Amniotic epithelial cell (primary cell): ENCODE results near the gene SMCO2.
"Not testable (repeated sequence)": the region's sequence is repeated elsewhere in the genome, so short reads cannot be mapped to it uniquely, and the experiment has no call there.

Experiments
- DNase-seq: peaks from one replicate; pipeline ENCODE4 v3.0.0-alpha.2; 2010; ENCODE audit warnings: low read depth

The SMCO2 gene

DNA sequence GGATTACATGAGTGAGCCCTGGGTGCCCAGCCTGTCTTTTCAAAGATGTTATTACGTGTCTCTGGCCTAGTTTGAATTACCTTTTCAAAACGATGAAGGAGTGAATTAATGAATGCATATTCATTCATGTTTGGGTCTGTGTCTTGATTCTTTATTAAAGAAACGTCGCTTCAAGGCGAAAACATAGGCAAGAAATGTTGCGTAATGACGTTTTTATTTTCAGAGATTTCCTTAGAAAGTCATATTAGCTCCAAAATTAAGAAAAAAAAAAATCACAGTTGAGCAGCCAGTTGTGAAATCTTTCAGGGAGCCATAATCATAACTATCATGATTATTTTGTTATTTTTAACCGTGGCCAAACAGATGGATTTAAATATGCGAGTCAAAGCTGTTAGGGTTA lies 81.0 kb downstream of the SMCO2 start:
- no peak for DNase-seq

DNA sequence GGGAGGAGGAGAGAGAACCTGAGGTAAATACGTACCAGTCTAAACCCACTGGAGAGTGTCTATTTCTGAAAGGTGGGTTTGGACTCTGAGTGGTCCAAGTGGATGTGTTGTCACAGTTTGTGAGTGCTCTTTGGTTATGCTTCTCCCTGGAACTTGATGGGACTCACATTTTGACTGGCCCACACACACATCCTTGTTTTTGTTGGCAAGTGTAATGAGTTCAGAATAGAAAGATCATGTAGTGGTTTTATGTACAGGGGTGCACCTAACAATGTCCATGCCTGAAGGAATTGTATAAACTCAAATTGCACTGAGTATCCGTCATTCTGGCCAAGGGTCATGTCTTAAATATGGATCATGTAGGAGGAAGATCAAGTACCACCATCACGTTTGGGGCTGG lies 82.3 kb downstream of the SMCO2 start:
- no peak for DNase-seq

DNA sequence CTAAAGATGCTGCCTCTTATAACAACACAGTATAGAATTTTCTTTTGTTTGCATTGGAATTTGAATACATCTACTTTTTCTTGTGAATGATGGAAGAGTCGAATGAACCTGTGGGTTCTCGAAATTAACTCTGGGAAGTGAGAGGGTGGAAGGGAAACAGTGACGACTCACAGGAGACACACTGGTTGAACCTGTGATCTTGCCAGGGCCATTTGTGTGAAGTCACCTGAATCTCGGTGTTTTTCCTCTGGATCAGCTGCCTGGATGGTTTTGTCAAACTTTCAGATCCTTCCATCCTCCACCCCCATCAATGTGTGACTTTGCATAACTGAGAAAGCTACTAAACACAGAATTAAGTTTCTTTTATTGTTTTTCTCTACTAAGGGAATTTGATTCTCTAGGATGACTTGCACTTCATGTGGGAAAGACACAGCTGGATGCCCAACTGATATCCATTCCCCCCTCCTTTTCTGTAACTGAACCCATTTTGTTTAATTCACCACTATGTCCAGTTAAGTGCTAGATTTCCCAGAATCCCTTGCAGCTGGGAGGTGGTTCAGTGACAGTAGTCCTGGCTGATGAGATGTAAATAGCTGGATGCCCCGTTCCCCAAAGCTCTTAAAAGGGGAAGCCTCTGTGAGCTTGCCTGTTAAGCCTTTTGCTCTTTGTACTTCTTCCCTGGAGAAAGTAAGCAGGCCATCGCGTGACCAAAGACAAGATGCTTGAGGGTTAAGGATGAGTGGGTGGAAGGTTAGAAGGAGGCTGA lies 83.8 kb downstream of the SMCO2 start:
- peak; percentile 43 for DNase-seq

DNA sequence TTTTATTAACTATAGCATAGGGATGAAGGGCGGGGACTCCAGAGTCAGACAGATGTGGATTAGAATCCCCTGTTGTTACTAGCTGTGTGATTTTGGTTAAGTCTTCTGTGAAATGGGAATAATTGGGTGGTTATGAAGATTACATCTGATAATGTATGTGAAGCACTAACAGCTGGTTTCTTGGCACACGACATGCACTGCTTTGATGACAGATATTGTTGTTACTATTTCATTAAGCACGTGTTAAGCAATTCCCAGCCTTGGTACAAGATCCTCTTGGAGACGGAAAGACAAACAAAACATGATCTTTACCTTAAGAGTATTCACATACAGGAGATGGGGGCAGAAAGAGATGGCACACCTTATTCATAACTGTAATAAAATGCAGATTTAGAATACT lies 85.4 kb downstream of the SMCO2 start:
- peak; percentile 42 for DNase-seq

DNA sequence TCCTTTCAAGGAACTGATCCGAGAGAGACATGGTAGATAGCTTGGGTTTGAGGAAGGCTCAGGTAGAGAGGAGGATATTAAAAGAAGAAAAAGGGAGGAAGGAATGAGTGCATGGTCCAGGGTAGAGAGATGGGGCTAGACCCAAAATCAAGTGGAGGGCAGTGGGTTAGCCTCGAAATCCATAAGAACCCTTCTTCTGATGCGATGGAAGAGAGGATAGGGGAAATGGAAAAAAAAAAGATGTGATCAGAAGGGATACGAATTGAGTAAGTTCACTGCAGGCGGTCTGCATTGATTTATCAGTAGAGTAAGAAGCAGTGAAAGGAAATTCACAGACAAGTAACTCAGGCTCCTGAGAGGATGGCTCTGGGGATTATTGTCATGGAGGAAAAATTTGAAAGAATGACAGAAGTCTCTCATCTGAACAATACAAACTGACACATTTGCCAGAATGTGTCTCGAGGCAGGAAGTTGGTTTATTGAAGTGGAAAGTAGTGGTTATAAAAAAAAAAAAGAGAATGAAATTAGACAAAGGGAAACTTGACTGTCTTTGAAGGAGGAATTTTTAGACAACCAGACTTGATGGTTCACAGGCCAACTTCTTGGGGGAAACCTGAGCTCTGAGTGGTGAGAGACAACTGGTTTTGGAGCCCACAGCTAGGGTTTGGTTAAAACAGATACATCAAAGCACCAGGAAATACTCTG lies 87.7 kb downstream of the SMCO2 start:
- DNase-seq: no peak

DNA sequence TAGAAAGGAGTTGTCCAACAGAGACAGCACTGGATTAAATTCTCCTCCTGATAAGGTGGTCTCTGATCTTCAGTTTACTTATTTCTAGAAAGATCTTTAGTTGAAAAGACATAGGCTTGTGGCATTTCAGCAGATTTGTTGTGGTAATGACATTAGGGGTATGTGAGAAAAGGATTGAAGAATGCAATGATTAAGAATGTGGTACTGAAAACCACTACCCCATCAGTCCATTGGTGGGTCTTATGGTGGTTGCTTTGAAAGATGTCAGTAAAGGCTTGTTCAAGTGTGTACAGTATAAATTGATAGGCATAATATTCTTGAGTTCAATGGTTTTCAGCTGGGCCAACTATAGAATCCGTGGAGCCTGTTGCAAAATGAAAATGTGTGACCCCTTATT lies 88.2 kb downstream of the SMCO2 start:
- DNase-seq: no peak

DNA sequence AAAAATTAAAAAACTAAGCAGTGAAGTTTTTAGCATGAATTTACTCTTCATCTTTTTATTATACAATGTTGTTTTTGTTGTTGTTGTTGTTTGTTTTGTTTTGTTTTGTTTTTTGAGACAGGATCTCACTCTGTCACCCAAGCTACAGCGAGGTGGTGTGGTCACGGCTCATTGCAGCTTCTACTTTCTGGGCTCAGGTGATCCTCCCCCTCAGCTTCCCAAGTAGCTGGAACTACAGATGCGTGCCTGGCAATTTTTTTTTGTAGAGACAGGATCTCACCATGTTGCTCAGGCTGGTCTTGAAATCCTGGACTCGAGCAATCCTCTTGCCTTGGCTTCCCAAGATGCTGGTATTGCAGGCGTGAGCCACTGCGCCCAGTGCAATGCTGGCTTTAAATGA lies 88.8 kb downstream of the SMCO2 start:
- no peak for DNase-seq

DNA sequence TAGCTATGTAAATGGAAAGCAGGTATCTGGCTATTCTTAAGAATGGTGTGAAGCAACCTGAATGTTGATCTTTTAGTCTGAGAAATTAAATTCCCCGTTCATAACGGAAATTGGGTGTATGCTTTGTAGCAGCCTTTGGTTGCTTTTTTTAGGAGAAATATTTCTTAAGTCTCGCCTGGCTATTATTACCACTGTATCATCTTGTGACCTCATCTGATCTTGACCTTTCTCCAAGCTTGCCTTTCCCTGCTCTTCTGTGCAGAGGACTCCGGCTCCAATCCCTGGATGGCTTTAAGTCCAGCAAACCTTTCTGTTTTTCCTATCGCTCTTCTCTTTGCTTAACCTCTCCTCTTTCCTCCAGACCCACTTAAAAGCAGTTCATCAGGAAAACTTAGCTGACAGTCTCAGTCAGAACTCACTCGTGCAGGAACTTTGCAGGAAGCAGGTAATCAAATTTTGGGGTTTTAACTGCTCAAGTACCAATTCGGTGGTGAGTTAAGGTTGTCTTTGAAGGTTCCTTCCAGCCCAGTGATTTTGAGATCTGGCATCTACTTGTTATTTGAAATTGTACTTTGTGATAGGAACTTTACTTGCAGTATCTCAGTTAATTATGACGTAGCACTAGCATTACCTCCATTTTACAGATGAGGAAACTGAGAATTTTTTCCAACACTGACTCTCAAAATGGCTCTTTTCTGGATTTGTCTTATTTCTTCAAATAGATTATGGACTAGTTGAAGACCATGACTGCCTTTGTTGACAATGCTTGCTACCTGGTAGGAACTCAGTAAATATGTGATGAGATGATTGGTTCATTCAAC lies 91.5 kb downstream of the SMCO2 start:
- no peak for DNase-seq

DNA sequence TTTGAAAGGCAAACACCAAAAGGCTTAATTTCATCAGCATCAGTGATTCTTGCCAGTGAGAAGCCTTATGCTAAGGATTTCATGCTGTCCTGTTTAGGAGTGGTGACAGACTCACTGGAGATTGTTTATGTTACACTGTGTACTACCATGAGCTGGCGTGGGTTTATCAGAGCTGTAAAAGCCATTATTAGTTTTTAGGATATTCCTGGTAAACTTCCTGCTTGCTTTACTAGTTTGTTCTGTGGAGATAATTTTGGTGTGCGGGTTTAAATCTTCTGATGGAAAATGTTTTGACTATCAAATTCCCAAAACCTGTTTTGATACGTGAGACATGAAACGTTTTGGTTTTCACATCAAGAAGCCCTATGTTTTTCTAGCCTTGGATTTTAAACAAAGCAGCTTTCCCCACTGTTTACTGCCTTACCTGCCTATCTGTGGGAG lies 92.7 kb downstream of the SMCO2 start:
- DNase-seq: peak; percentile 60

DNA sequence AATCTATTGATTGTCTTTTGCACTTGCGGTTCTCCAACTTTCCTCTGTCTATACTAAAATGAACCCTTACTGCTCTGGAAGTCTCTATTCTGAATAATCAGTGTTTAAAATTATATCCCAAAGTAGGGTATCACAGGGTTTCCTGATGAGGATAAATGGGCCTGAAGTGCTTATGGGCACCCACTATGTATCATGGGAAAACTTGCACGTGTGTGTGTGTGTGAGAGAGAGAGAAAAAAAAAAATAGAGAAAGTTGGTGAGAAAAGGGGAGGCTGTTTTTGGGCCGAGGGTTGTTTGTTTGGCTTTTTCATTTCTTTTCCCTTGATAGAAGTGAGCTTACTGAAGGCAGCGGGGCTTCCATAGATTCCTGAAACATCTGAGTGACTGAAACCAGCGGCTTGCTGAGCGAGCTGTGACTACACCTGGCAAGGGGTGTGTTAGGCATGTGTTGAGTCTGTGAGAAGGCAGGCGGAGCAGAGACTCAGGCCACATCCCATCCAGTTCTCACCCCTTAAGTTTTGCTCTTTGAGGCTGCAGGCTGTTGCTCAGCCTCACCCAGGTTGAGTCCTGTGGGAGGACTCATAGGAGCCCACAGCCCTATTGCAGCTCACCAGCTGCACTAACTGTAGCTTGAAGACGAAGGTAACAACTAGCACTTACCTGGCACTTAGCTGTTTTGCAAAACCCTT lies 94.6 kb downstream of the SMCO2 start:
- no peak for DNase-seq

DNA sequence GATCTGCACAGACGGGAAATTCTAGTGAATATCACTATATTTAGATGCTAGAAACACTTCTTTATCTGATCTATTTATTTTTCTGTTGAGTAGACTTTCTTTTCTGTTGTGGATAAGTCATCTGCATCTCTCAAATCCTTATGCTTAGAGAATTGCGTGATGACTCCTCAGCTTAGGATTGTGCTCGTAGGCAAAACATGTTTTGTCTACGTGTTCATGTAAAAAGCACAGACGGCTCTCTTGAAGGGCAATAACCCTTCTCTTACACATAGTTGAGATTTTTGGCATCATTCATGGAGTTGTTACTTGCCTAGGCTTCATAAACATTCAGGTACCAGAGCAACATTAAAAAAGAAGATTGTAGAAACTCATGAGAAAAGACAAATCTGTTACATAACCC lies 96.1 kb downstream of the SMCO2 start:
- DNase-seq: peak; percentile 97

DNA sequence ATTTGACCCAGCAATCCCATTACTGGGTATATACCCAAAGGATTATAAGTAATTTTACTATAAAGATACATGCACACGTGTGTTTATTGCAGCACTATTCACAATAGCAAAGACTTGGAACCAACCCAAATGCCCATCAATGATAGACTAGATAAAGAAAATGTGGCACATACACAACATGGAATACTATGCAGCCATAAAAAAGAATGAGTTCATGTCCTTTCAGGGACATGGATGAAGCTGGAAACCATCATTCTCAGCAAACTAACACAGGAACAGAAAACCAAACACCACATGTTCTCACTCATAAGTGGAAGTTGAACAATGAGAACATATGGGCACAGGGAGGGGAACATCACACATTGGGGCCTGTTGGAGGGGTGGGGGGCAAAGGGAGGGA lies 98.3 kb downstream of the SMCO2 start:
- DNase-seq: not testable (repeated sequence)

DNA sequence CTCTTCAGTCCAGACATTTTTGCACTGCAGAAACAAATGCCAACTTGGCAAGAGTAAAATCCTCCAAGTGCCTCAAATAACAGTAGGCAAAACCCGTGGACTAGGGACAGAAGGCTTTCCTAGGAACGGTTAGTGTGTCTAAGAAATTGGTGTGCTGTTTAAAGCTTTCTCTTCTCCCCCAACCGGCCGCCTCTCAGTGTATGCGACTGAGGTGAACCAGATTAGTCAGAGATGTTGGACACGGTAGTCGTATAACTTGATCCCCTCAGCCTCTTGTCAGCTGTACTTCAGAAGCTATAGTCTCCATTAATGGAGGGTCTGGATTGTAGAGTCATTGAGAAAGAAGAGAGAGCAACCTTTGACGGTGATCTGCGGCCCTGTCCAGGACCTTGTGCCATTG lies 99.1 kb downstream of the SMCO2 start:
- DNase-seq: no peak

DNA sequence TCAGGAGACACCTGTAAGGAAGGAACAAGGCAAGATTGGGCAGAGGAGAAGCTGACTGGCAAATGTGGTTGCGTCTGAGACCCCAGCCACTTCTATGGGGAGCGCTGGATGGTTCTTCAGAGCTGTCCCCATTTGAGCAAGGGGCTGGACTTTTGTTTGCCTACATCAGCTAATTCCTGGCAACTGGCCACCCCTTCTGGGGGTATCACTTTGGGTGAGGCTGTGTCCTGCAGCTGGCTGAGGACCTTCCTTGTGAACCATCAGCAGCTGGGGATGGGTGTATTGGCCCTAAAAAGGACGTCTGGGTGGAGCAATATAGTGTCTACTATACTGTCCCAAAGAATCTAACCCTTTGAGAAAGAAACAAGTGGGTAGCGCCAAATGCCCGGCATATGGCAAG lies 101.1 kb downstream of the SMCO2 start:
- DNase-seq: no peak

DNA sequence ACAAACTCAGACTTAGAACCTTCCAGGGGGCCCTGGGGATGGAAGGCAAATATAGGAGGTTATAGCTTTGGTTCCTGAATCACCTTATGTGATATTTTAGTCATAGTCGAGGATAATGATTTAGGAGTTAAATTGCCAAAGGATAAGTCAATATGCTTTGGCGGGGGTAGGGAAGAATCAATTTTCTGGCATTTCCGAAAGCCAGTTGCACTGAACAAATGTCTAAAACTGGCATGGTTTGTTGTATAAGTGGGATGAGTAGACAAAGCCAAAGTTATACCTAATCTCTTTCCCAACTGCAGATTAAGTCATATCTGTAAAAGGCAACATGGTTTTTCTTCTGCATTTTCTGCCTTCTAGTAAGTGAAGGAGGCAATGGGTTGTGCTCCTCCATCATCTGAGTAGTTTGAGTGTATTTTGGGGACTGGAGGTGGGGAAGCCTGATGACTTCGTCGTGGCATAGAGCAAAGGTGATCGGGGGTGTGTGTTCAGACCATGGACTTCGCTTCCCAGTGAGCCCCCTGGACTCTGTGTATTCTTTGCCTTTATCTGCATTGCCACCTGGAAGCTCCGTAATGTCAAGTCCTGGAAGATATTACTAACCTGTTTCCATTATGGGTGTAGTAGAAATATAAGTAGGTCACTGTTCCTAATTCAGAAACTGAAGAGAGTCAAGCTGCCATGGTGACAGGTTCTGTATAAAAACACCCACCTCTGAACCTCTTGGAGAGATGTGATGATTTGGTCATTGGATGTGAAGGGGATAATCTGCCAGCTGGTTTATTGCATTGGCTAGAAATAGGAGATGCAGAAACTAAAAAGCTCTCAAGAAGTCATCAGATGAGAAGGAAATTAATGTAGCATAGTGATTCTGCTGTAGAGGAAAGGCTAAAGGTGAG lies 102.0 kb downstream of the SMCO2 start:
- DNase-seq: peak; percentile 27

DNA sequence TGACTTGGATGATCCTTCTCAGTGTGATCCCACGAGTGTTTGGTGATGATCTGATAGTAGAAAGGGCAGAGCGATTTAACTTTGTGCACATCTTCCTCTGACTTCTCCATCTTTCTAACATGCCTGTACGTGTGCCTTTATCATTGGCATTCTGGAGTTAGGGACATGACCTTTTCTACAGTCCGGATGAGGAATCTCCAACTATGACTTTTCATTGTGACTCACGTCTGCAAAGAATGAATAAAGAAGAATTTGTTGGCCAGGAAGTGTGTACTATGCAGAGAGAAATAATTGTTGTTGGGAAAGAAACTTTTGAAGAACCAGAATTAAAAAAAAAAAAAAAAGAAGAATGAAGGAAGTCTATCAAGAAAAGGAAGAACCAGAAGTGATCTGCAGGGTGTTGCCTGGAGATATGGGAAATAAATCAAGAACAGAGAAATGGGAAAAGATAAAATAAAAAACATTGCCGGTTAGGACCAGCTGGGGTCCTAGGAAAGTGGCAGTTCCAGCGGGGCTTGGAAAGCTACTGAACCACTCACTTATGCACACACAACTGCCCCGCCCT lies 102.8 kb downstream of the SMCO2 start:
- DNase-seq: peak; percentile 82

DNA sequence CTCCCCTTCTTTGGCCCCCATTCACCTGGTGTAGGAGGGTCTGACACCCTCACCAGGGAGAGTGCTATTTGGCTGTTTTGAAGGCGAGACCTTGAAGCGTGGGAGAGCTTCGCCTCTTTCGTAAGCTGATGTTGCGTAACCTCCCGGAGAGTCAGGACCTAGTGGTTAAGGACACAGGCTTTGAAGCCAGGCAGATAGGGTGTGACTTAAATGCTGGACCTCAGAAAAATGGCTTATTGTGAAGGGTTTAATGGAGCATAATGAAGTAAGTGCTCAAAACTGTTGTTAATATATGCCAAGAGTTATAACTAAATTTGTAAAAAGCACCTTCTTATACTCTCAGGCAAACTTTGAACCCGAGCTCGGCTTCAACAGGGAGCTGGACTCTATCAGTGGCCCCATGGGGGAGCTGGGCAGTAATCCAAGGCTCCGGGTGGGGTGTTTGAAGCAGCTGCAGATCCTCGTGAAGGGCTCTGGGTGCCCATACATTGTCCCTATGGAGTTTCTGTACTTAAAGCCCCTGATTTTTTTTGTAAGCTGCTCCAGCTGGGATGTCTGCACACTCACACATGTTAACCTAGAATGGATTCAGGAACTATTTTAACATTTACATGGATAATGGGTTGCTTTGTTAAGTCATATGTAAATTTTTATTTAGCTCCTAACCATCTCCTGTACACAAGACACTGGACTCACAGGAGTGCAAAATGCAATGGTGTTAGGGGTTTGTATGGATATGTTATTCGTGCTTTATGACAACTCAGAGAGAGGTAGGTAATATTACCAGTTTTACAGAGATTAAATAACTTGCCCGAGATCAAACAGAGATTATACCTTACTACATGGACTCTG lies 103.5 kb downstream of the SMCO2 start:
- DNase-seq: peak; percentile 96

DNA sequence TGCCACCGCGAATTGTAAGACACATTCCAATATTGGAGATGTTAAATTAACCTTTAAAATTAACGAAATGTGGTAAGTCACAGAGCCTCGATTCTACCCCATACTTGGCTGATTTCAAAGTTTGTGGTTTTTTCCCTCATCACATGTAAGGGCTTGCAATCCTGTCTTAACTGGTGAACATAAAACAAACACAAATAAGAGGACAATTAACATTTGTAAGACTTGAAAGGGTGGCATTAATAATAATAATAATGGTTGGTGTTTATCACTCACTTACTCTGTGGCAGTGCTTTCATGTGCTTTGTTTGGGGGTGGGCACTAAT lies 104.1 kb downstream of the SMCO2 start:
- DNase-seq: no peak

DNA sequence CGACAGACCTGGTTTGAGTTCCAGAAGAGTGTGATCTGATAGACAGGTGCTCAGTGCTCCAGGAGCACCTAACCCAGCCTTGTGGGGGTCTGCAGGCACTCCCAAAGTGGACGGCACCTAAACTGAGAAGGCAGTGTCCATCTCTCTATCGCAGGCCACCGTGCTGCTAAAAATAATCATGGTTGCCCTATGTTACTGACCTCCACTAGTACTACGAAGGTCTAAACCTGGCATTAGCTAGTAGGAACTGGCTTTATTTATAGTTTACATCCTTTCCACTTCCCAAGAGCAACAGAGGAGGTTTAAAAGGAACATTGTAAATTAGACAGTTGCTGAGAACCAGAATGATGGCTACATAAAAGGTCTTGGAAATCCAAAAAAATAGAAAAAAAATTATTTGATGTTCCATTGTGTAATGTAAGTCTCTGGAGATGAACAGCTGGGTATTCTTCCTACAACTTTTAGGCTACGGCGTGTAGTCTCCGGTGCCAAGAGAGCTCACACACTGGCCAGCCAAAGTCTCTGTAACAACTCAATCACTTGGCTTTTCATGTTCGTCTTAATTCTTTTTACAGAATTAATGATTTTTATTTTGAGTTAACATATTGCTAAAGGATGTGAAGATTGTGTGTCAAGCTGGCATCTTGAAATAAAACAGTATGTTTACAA lies 104.8 kb downstream of the SMCO2 start:
- no peak for DNase-seq
